HG02840 (cell line): Measurements from ENCODE around the gene ARMH1.
"Not testable (repeated sequence)": the region's sequence is repeated elsewhere in the genome, so short reads cannot be mapped to it uniquely, and the experiment has no call there.

ENCODE experiments used
- ATAC-seq: cut with Tn5 transposase; IDR thresholded peaks from one replicate; pipeline ENCODE4 v1.9.1; 2021; ENCODE audit warnings: mild to moderate bottlenecking, moderate library complexity, moderate number of reproducible peaks; ENCODE audit not compliant: unreplicated experiment, low FRiP score

Gene ARMH1

DNA sequence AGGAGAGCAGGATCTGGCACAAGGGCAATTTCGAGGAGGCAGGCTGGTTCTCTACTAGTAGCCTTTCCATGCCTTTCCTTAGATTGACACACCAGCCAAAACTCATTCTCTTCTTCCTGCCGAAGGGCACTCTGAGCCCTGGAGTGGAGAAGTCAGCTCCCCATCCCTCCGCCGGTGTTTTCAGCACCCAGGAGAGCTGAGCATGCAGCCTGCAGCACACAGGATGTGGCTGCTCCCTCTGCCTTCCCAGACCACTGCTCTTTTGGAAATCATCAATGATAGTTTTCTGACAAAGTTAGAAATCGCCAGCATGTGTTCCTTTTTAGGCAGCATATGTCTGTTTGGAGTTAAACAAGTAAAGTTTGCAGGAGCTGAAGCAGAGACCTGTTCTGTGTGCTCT, 44.8 kb downstream of the ARMH1 start:
- no peak for ATAC-seq

DNA sequence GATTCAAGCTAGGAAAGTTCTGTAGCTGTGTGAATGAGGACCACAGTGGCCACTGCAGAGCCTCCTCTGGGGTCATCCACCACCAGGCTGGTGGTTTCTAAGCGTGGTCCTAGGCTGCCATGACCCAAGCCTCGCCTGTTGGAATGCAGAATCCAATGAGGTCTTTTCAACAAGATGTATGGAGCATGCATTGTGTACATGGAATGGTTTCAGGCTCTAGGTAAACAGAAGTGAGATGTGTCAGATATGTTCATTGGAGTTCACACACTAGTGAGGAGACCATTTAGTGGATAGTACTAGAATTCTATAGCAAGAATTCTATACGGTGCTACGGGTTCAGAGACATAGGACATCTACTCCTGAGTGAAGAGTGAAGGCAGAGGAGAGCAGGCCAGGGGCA, 45.8 kb downstream of the ARMH1 start:
- ATAC-seq = no peak

DNA sequence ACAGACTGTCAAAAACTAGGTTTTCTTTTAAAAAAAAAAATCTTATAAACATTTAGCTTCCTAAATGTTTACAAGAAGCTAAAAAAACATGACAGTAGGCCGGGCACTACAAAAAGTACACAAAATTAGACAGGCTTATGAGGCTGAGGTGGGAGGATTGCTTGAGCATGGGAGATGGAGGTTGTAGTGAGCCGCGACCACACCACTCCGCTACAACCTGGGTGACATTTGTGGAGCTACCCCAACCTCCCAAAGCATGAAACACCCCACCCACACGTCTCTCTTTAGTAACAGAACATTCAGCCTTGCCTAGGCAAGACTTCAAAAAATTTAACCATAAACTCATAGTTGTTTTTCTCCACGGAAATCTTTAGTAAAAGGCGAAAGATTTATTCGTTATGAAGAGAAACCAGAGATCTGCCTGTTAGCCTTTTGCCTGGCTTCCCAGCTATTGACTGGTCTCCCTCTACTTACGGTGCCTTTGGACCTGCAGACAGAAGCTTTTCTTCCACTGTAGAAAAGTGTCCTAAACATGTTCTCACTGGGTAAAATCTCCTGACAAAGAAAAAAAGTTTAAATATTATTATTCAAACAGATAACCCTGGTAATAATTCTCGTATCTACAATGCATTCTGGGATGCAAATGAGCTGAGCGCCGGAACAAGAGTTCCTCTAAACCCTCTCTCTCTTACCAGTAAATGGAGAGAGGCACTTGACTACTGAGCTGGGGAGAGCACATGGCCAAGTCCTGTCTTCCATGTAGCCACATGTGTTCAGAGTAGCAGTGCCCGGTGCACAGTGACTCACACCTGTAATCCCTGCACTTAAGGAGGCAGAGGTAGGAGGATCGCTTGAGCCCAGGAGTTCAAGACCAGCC, 47.2 kb downstream of the ARMH1 start:
- ATAC-seq = peak; percentile 59

DNA sequence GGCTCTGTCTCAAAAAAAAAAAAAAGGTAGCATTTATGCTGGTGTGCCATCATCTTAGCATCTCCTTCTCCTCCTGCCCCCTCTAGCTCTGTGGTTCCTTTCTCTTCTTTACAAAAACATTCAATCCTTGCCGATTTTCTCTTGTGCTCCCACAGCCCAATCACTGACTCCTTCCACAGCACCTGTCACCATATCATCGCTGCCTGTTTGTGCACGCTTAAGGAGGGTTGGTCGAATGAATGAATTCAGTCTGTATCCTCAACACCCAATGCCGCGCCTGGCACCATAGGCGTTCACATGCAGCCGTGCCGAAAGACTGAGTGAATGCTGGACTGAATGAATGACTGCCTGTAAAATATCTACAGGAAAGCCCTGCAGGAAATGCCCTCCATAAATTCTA, 48.5 kb downstream of the ARMH1 start:
- ATAC-seq = no peak

DNA sequence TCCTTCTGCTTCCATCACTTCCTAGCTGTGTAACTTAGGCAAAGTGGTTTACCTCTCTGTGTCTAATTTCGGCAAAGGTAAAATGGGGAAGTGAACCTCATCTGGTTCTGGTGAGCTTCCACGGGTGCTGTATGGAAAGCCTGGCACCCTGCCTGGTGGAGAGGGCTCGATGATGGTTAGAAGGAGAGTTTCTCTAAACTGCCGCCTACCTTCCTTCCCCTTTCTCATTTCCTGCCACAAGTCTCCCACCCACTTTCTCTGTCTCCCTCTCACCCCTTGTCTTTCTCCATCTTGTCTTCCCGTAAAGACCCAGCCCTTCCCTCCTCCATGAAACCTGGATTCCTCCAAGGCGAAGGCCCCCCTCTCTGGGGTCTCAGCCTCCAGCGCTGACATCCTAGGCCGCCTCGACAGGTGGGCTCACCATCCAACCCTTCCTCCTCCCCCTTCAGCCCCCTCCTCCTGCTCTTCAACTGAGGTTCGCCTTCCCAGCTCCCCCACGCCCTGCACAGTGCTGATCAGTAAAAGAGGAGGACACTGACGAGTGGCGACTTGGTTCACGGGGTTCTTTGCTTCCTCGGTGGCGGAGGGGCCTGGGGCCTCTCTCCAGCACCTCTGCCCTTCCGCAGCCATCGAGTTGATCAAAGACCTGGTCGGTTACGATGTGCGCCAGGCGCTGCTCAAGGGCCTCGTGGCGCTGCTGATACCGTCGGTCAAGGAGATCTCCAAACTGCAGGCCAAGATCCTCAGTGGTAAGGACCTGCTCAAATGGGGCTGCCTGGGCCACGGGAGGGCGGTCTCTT, 49.2 kb downstream of the ARMH1 start:
- no peak for ATAC-seq

DNA sequence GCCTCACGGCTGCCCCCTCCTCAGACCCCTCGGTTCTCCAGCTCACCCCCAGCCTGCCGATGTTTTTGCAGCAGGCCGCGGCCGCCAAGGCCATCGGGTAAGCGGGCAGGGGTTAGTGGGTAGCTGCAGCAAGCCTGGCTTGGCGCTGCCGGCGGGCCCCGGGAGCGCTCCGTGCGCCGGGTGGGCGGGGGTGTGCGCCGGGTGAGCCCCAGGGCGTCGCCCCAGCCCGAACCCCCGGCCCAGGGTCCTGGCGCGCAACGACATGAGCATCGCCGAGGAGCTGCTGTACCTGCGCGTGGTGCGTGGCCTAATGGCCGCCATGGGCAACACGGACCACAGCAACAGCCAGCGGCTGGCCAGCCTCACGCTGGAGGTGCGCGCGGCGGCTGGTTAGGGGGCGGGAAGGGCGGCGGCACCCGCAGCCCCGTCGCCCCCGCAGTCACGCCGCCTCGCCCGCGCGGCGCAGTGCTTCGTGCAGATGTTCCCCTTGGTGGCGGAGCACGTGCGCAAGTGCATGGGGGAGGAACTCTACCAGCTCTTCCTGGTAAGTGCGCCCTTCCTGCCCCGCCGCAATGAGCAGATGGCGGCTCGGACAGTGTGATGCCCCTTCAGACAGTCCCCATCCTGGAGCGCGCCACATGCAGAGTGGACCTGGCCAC, 49.9 kb downstream of the ARMH1 start:
- ATAC-seq = no peak

DNA sequence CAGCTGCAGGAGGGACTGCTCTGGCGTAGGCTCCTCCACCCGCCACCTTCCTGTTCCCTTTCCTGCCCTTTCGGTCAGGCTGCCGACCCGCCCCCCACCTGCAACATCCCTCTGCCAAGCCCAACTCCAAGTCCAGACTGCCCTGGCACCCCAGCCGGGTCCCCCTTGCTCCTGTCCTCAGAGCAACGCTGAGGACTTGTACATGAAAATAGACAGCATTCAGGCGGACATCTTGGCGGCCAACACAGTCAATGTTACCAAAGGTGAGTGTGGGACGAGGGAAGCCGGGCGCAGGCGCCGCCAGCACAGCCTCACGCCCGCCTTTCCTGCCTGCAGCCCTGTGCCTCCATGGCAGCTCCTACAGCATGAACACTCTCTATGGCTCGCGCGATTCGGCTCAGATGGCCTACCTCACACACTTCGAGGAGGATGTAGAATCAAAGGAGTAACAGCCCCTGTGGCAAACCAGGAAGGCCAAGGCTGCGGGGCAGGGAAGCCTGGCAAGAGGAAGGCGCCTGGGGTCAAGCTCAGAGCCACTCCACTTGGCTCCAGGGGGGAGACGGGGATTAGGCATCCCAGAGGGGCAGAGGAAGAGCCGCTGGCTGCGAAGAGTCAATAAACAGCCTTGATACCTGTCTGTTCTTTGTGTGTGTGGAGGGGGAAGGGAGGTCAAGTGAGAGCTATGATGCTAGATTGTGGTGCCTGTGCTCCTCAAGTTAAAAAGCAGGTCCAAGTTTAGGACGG, 50.6 kb downstream of the ARMH1 start:
- ATAC-seq = no peak

DNA sequence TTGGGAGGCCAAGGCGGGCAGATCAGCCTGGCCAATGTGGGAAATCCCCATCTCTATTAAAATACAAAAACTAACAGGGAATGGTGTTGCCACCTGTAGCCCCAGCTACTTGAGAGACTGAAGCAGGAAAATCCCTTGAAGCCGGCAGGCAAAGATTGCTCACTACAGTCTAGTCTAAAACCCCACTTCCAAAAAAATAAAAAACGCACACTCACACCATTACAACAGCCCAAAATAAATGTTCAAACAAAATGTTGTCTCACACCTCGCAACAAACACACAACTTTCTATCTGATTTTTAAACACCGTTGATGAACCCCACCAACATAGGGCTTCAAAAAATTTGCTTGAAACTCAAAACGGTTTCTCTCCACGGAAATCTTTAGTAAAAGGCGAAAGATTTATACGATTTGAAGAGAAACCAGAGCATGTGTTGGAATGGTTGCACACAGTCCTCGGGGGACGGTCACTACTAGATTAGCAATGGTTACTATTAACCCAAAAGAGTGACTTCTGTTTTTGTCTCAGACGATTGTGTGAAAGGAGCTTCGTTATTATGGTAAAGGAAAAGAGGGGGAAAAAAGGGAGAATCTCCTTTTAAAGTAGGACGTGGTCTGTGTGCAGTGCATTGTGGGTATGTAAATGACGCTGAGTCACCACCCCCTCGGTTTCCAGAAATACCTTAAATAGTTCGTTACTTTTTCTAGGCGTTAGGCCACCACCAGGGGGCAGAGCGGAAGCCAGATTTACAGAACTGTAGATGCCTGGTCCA, 56.4 kb downstream of the ARMH1 start, which contains the start of gene RNU5D-1:
TSS of gene RNU5D-1 (minus strand) at position 430 of the 772 bp plus-strand sequence.
- ATAC-seq = peak; percentile 68

DNA sequence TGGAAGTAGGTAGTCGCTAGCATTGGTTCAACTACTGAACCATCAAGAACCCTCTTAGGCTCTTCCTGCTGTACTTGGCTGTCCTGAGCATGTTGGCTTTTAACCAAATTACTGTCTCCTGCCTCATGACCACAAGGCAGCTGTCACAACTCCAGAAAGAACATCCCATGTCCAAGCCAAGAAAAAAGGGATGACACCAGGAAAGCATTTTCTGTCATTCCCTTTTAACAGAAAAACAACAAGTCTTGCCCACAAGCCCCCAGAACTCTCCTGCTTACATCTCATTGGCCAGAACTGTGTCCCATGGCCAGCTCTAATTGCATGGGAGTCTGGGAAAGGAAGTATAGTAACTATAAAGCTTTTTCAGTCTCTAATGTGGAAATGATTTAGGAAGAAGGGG, 58.9 kb downstream of the ARMH1 start:
- no peak for ATAC-seq

DNA sequence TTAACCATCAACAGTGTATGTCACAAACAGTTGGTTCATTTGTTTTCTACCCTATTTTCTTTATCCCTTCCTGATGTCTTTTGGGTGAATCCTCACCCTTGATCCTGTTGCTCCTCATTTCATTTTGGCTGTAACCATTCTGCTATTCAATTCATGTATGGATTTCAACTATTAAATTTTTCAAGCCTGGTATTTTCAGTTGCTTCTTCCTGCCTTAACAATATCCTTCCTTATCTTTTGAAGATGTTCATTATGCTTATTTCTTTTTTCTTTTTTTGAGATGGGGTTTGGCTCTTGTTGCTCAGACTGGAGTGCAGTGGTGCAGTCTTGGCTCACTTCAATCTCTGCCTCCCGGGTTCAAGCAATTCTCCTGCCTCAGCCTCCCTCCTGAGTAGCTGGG, 59.3 kb downstream of the ARMH1 start:
- ATAC-seq = no peak

DNA sequence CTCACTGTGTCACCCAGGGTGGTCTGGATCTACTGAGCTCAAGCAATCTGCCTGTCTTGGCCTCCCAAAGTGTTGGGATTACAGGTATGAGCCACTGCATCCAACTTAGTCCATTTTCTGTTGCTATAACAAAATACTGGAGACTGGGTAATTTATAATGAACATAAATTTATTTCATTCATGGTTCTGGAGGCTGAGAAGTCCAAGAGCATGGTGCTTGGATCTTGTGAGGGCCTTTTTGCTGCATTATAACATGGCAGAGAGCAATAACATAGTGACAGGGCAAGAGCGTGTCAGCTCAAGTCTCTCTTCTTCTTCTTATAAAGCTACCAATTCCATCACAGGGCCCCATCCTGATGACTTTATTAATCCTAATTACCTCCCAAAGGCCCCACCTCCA, 61.5 kb downstream of the ARMH1 start:
- no peak for ATAC-seq

DNA sequence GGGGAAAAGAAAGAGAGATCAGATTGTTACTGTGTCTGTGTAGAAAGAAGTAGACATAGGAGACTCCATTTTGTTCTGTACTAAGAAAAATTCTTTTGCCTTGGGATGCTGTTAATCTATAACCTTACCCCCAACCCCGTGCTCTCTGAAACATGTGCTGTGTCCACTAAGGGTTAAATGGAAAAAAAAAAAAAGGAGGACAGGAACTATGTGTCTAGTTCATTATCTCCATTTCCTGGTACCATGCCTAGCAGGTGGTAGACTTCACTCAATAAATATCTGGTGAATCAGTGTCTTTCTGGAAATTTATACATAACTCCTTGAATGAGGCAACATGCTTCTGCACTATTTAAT, 64.4 kb downstream of the ARMH1 start:
- not testable (repeated sequence) for ATAC-seq

DNA sequence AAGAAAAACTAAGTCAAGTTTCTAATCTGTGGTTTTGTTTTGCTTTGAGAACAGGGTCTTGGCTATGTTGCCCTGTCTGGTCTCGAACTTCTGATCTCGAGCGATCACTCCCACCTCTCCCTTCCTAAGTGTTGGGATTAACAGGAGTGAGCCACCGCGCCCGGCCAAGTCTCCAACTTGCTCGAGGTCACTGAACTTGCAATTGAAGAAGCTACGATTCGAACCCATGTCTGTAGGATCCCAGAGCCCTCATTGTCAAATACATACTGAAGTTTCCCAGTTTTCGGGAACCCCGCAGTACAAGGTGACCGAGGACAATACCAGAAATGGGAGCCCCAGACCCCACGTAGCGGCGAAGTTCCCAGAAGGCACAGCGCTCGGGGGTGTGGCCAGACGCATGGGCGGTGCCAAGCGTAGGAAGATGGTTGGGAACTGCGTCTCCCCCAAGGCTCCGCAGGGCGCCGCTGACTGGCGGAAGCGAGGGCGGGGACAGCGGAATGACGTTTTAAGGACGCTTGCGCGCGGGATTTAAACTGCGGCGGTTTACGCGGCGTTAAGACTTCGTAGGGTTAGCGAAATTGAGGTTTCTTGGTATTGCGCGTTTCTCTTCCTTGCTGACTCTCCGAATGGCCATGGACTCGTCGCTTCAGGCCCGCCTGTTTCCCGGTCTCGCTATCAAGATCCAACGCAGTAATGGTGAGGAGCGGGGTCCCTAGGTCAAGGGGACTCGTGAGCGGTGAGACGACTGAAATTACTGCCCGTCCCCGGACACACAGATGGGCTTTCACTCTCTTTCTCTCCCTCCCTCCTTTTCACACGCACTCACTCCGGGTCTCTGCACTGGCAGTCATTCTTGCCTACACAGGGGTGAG, 65.0 kb downstream of the ARMH1 start, which contains the start of gene KIF2C:
TSS of gene KIF2C (plus strand) at position 531 of the 872 bp plus-strand sequence. CDS start at position 627, 96 bp downstream.
- ATAC-seq = peak; percentile 92

DNA sequence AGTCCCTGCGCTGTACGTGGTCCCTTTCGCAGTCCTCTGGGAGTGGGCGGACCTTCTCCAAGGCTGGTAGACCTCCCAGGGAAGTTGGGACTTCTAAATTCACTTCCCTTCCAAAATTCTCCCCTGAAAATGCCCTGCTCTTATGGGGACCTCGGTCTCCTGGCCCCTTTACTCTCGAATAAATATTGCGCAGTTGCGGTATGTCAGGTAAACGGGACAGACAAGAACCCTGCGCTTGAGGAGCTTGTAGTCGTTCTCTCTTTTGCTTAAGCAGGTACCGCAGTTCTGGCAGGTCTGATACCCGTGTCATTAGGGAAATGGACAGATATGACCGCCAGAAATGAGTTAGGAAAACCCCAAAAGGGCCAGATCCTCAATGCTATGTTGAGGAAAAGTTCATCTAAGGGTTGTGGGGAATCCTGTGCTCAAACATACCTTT, 65.7 kb downstream of the ARMH1 start:
- no peak for ATAC-seq

DNA sequence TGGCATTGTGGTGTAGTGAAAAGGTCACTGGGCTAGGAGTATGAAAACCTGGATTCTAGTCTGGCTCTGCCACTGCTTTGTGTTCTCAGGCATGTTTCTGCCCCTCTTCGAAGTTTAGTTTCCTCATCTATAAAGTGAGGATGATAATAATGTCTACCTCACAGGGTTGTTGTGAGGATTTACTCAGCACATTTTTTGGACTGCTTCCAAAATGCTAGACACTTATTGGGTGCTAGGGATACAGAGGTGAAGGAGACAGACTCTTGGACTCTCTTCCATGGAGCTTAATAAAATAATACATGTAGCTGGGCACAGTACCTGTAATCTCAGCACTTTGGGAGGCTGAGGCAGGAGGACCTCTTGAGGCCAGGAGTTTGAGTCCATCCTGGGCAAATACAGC, 68.7 kb downstream of the ARMH1 start:
- no peak for ATAC-seq

DNA sequence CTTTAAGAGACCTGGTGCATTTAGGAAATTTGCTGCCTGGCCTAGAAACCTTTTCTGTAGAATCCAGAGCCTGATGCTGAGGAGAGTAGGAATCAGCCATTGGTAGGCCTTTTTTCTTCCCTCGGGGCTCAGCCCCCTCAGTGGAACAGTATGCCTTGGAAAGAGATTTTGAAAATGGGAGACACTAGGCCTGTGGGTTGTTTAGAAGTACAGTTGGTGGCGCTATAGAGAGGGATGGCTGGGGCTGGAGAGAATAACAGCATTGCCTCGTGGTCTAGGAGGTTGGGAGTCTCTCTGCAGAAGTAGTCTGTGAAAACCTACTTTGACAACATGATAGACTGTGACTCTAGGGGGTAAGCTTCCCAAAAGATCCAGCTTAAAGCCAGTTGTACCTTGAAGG, 73.4 kb downstream of the ARMH1 start:
- no peak for ATAC-seq

DNA sequence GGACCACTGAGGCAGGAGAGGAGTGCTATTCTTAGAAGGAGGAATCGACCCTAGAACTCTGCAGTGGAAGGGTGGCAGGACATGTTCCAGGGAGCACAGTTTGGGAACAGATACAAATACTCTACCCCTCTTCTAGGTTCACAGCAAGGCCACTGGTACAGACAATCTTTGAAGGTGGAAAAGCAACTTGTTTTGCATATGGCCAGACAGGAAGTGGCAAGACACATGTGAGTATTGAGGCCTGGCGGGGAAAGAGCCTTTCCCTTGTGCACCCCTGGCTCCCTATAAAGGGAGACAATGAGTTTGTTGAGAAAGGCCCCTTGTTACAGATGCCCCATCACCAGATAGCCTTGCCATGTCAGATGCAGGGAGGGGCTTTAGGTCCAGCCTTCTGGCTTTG, 82.9 kb downstream of the ARMH1 start:
- ATAC-seq = no peak

DNA sequence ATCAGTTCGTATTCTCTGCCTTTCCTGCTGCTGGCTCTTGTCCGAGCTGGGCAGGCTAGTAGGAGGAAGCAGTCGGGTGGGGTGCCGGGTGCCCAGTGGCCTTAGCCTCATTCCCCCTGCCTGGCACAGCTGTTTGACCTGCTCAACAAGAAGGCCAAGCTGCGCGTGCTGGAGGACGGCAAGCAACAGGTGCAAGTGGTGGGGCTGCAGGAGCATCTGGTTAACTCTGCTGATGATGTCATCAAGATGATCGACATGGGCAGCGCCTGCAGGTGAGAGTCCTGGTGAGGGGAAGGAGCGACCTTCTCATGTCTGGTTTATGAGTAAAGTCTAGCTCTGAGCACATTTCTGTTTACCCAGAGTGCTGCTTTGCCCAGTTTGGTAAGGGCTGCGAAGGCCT, 84.6 kb downstream of the ARMH1 start:
- ATAC-seq = no peak

DNA sequence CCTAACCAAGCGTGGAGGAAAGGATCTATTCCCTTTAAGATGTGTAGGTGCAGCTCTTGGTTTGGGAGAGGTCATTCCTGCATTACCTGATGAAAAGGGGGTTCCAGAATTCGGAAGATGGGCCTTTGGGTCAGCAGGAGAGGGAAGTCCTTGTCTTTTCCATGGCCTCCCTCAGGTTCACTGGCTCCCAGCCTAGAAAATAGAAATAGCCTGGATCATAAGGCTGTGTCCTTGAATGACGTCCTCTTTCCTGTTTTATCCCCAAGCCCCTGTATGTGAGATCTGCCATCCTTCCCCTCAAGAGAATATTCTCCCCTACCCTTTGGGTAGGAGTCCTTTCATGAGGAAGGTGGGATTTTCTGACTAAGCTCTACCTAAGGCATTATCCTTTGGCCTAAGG, 86.4 kb downstream of the ARMH1 start:
- ATAC-seq = no peak
